ENCODE results near the gene USP32.
A peak's percentile ranks its signal among the peaks of the same experiment; 100 is the strongest.
"Not testable (repeated sequence)": the region's sequence is repeated elsewhere in the genome, so short reads cannot be mapped to it uniquely, and the experiment has no call there.

The USP32 gene

DNA sequence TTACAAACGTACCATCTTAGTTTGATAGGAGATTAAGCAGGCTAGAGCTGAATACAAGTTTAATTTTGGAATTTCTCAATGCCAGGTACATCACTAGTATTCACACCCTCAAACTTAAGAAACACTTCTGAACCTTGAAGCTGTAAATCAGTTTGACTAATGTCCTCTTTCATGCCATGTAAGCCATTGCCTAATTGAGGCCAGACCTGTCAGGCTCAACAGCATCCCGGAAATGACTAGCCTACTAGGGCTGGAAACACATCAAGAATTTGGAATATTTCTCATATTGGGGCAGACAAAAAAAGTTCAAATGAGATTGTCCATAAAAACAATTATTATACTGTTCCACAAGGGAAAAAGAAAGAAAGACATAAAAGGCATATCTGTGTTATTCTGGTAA lies 1.7 kb downstream of the USP32 start:
- peak; percentile 67 for DNase-seq (ENCODE audit: low read depth)
- peak overlapping the region; percentile 92 for H3K4me3 ChIP-seq (ENCODE audit: low read depth, low read length)
- TF ChIP-seq, protein P1, sequence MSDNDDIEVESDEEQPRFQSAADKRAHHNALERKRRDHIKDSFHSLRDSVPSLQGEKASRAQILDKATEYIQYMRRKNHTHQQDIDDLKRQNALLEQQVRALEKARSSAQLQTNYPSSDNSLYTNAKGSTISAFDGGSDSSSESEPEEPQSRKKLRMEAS (IDR thresholded peaks at IDR 0.05; ENCODE audit: low read depth, low read length): no peak
- TF ChIP-seq POLR2A (IDR thresholded peaks at IDR 0.05; ENCODE audit: extremely low read depth, insufficient read length): no peak
- TF ChIP-seq MYC (IDR thresholded peaks at IDR 0.05; ENCODE audit: low read depth, low read length): no peak
- no peak for TF ChIP-seq CTCF (IDR thresholded peaks at IDR 0.05; ENCODE audit: low read depth, low read length)

- H3K4me3 ChIP-seq (ENCODE audit: low read depth, low read length): peak overlapping the region; percentile 39
- DNase-seq (ENCODE audit: low read depth): no peak
- TF ChIP-seq, protein P1 (IDR thresholded peaks at IDR 0.05; ENCODE audit: low read depth, low read length): no peak
- TF ChIP-seq MYC (IDR thresholded peaks at IDR 0.05; ENCODE audit: low read depth, low read length) (no peak), POLR2A (IDR thresholded peaks at IDR 0.05; ENCODE audit: extremely low read depth, insufficient read length) (no peak), CTCF (IDR thresholded peaks at IDR 0.05; ENCODE audit: low read depth, low read length) (no peak)
These were observed 3.2 kb downstream of the USP32 start for GRCh38 chr17:60388742-60389141.

DNA sequence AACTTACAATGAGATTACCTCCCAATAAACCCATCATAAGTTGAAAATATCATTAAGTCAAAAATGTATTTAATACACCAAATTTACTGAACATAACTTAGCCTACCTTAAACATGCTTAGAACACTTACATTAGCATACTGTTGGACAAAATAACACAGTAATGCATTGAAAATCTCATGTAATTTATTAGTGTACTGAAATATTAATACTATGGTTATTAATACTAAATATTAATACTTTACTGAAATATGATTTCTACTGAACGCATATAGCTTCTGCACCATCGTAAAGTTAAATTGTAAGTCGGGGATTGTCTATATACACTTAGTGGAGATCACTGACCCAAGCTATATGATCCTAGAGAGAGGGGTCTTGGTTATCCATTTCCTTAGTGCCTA lies 4.3 kb downstream of the USP32 start:
- TF ChIP-seq, protein P1 (IDR thresholded peaks at IDR 0.05; ENCODE audit: low read depth, low read length): no peak
- TF ChIP-seq POLR2A (IDR thresholded peaks at IDR 0.05; ENCODE audit: extremely low read depth, insufficient read length): no peak
- no peak for TF ChIP-seq CTCF (IDR thresholded peaks at IDR 0.05; ENCODE audit: low read depth, low read length)
- no peak for TF ChIP-seq MYC (IDR thresholded peaks at IDR 0.05; ENCODE audit: low read depth, low read length)
- H3K4me3 ChIP-seq (ENCODE audit: low read depth, low read length): peak overlapping the region; percentile 39
- no peak for DNase-seq (ENCODE audit: low read depth)

DNA sequence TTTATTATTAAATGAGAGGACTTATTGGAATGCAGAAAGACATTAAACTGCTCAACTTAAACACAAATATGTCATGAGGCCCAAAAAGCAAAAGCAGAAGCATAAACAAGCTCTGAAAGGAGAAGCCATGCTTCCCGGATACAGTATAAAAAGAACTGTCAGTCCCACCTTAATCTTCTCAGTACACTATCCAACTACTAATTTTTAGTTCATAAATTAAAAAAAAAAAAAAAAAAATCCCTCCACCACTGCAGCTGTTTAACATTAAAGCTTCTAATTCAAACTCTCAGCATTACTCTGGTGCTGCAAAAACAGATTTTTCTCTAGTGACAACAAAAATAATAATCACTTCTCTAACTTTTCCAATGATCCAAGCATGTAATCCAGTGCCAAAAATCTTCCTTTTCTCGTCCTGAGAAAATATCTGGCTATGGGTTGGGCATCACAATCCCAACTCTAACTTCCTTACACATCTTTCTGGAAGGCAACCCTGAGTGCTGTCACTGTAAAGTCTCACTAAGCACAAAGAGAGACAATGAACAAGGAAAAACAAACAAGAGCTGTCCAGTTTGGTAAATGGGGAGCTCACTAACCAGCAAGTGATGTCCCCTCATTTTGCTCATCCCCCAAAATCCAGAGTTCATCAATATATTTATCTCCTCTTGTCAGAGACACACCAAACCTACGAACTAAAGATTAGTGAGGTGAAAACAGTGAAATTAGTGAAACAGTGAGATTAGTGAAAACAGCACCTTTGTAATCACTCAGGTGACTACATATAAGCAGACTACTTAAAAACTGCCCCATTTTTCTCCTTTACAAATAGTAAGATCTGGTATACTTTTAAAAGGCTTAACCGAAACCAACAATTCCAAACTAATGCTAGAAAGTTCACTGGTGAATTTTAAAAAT lies 5.5 kb downstream of the USP32 start:
- DNase-seq (ENCODE audit: low read depth): no peak
- no peak for TF ChIP-seq POLR2A (IDR thresholded peaks at IDR 0.05; ENCODE audit: extremely low read depth, insufficient read length)
- TF ChIP-seq, protein P1 (IDR thresholded peaks at IDR 0.05; ENCODE audit: low read depth, low read length): no peak
- no peak for TF ChIP-seq MYC (IDR thresholded peaks at IDR 0.05; ENCODE audit: low read depth, low read length)
- TF ChIP-seq CTCF (IDR thresholded peaks at IDR 0.05; ENCODE audit: low read depth, low read length): no peak
- H3K4me3 ChIP-seq (ENCODE audit: low read depth, low read length): no peak overlapping the region

DNA sequence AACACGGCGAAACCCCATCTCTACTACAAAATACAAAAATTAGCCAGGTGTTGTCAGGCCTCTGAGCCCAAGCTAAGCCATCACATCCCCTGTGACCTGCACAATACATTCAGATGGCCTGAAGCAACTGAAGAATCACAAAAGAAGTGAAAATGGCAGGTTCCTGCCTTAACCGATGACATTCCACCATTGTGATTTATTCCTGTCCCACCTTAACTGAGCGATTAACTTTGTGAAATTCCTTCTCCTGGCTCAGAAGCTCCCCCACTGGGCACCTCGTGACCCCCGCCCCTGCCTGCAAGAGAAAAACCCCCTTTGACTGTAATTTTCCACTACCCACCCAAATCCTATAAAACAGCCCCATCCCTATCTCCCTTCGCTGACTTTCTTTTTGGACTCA lies 7.0 kb downstream of the USP32 start:
- not testable (repeated sequence) for H3K4me3 ChIP-seq (ENCODE audit: low read depth, low read length); DNase-seq (ENCODE audit: low read depth)

DNA sequence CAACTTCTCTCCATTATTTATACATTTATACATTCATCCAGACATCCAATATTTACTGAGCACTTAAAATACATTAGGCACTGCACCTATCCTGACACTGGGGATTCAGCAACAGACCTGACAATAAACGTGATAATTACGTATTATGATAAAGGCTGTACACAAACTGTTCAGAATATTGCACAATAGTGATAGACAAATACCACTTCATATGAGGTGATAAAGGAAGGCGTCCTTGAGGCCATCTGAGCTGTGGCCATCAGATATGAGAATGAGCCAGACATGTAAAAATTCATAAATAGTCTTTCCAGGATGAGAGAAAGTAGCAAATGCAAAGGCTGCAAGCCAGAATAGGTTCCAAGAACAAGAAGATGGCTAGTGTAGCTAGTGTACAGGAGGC lies 8.6 kb downstream of the USP32 start:
- no peak for DNase-seq (ENCODE audit: low read depth)
- H3K4me3 ChIP-seq (ENCODE audit: low read depth, low read length): no peak overlapping the region
- TF ChIP-seq, protein P1 (IDR thresholded peaks at IDR 0.05; ENCODE audit: low read depth, low read length): no peak
- TF ChIP-seq CTCF (IDR thresholded peaks at IDR 0.05; ENCODE audit: low read depth, low read length) (no peak), POLR2A (IDR thresholded peaks at IDR 0.05; ENCODE audit: extremely low read depth, insufficient read length) (no peak), MYC (IDR thresholded peaks at IDR 0.05; ENCODE audit: low read depth, low read length) (no peak)
